Measurements from ENCODE around the gene SSPN.

The SSPN gene, protein sequence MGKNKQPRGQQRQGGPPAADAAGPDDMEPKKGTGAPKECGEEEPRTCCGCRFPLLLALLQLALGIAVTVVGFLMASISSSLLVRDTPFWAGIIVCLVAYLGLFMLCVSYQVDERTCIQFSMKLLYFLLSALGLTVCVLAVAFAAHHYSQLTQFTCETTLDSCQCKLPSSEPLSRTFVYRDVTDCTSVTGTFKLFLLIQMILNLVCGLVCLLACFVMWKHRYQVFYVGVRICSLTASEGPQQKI

GRCh38 chr12:26195250-26195640, at the start of gene SSPN:
Gene SSPN (plus strand): TSS chr12:26195573. CDS start chr12:26195673, 100 bp downstream.
- Mint-ChIP-seq H3K4me3 (peak within 1 kb of the TSS; percentile 49), H3K9me3 (no peaks in the 10 kb centered on the region), H3K4me1 (peaks cover 6% of the 10 kb centered on the region), H3K36me3 (no peaks in the 10 kb centered on the region), H3K27ac (no peak within 1 kb of the TSS), H3K27me3 (peaks cover 49% of the 10 kb centered on the region)
- DNase-seq, result peak; percentile 21
- CTCF ChIA-PET, result no interaction called here

DNA sequence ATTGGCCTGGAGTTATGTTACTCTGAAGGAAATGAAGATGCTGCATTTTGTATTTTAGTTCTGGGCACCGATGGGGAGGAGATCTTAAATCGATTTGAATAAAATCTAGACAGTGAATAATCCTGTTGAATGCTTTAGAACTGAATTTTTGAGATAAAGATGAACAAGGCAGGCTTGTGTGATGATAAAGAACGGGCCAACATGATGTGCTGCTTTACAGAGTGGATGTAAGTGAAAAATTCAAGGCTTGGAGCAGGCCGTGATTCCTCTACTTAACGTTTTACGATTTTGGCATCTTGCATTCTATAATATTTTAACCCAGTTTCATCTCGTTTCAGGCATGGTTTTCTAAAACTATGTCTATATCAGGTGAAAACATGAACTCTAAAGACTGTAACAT, 47.1 kb upstream of the SSPN start:
- Mint-ChIP-seq H3K27me3 (peaks cover 10% of the 10 kb centered on the region), H3K4me1 (no peaks in the 10 kb centered on the region), H3K36me3 (no peaks in the 10 kb centered on the region), H3K27ac (no peak overlapping the region), H3K4me3 (no peak overlapping the region), H3K9me3 (no peaks in the 10 kb centered on the region)
- no peak for DNase-seq
- CTCF ChIA-PET, result interaction anchor here (0.6 kb wide), 1 partner anchor 567 kb away, joined by 3 read pairs; no protein-coding TSS in a partner anchor

DNA sequence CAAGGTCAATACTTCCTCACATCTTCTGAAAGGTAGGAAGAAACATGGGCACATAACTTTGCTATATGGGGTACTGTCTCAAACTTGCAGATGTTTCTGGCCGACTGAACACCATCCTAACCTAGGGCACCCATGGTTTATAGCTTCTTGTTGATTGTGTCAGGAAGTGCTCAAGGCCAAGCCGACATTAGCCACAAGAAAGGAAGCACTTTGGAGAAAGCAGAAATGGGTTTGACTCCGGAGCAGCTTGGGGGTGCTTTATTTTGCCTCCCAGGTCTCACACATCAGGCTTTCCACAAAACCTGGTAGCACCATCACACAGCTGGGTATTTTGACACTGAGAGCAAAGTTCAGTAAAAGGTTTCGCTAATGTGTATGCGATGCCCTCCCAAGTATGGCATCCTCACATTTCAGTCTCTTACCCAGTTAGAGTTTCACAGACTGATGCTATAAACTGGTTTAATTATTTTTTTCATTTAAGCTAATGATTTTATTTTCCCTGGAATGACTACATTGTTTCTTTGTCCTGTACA, 45.3 kb upstream of the SSPN start:
- H3K9me3 Mint-ChIP-seq, result no peaks in the 10 kb centered on the region
- CTCF ChIA-PET, result no interaction called here
- H3K4me3 Mint-ChIP-seq, result no peak overlapping the region
- no peaks in the 10 kb centered on the region for H3K36me3 Mint-ChIP-seq
- peaks cover 10% of the 10 kb centered on the region for H3K27me3 Mint-ChIP-seq
- H3K4me1 Mint-ChIP-seq, result no peaks in the 10 kb centered on the region
- DNase-seq, result no peak
- H3K27ac Mint-ChIP-seq, result no peak overlapping the region

DNA sequence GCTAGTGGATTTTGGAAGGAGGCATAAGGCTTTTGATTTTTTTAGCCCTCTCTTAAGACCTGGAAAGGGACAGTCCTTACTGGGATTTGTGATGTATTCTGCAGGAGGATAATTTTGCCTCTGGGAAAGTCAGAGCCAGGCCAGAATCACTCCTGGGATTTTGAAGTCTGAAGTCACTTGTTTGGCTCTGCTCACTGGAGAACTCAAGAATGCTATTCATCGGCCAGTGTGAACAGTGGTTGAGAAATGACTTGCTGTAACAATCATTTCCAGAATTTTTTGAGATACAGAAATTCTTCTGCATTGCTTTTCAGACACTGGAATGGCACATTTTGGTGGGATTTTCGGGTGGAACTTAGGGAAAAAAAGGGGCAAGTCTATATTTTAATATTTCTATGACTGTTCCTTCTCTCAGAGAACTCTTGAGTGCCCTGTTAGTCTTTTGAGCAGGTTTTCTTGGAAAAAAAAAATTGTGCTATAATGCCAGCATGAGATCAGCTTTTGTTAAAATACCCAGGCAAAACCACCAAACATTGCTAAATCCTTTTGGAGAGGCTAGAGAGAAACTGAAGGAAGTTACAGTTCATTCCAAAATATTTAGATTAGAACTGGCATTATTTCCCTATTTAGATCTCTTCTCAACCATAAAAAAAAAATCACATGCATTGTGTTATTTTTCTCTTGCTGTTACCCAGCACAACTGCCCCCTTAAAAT, 44.5 kb upstream of the SSPN start:
- Mint-ChIP-seq H3K4me3 (no peak overlapping the region), H3K27ac (no peak overlapping the region), H3K36me3 (no peaks in the 10 kb centered on the region), H3K9me3 (no peaks in the 10 kb centered on the region), H3K4me1 (no peaks in the 10 kb centered on the region), H3K27me3 (peaks cover 14% of the 10 kb centered on the region)
- CTCF ChIA-PET, result interaction anchor here (0.8 kb wide), 1 partner anchor 32 kb away, joined by 3 read pairs; no protein-coding TSS in a partner anchor
- DNase-seq, result no peak

DNA sequence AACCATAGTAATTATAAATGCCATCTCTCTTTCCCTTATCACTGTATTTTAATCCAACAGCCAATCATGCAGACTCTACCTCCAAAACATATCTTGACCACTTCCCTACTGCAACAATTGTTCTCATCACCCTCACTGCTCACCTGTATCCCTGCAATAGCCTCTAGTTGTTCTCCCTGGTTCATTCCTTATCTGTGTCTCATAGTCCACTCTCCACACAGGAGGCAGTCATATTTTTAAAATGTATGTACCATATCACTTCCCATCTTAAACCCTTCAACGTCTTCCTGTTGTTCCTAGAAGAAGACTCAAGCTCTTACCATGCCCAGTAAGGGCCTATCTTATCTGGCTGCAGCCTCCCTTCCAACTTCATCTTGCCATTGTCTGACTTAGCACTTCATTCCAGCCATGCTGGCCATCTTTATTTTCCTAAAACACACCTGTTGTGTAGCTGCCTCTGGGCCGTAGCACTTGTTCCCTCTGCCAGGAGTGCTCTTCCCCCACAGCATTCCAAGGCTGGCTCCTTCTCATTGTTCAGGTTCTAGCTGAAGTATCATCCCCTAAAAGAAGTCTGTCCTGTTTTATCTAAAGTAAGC, 42.8 kb upstream of the SSPN start:
- Mint-ChIP-seq H3K9me3 (no peaks in the 10 kb centered on the region), H3K27ac (no peak overlapping the region), H3K4me3 (no peak overlapping the region), H3K27me3 (peaks cover 14% of the 10 kb centered on the region), H3K36me3 (no peaks in the 10 kb centered on the region), H3K4me1 (no peaks in the 10 kb centered on the region)
- CTCF ChIA-PET, result no interaction called here
- DNase-seq, result no peak

GRCh38 chr12:26153421-26154154, 41.8 kb upstream of the SSPN start:
- H3K4me1 Mint-ChIP-seq, result no peaks in the 10 kb centered on the region
- H3K27me3 Mint-ChIP-seq, result peaks cover 20% of the 10 kb centered on the region
- H3K4me3 Mint-ChIP-seq, result no peak overlapping the region
- no peak overlapping the region for H3K27ac Mint-ChIP-seq
- CTCF ChIA-PET, result no interaction called here
- no peaks in the 10 kb centered on the region for H3K36me3 Mint-ChIP-seq
- DNase-seq, result no peak
- H3K9me3 Mint-ChIP-seq, result no peaks in the 10 kb centered on the region

GRCh38 chr12:26156201-26156871, 39.0 kb upstream of the SSPN start:
- Mint-ChIP-seq H3K4me1 (no peaks in the 10 kb centered on the region), H3K27ac (no peak overlapping the region), H3K9me3 (no peaks in the 10 kb centered on the region), H3K4me3 (no peak overlapping the region), H3K27me3 (peaks cover 21% of the 10 kb centered on the region), H3K36me3 (no peaks in the 10 kb centered on the region)
- CTCF ChIA-PET, result no interaction called here
- no peak for DNase-seq

DNA sequence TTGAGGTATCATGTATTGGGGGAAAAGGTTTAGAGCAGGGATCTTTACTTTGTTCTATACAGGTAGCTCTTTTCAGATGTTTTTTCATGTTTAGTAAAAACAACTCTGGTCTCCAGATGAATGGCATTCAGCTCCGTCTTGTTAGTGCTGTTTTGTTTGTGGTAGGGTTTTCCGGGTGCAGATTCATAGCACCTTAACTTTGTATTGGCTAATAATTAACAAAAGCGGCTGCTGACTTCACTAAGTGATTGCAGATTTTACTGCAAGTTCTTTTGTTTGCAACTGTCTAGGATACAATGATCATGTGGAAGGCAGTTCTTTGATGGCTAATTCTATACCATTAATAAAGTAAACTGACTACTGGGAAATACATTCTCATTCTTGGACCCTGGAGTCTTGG, 38.4 kb upstream of the SSPN start:
- no peaks in the 10 kb centered on the region for H3K36me3 Mint-ChIP-seq
- H3K27me3 Mint-ChIP-seq, result peaks cover 21% of the 10 kb centered on the region
- H3K4me1 Mint-ChIP-seq, result no peaks in the 10 kb centered on the region
- no peak overlapping the region for H3K4me3 Mint-ChIP-seq
- CTCF ChIA-PET, result no interaction called here
- no peak for DNase-seq
- H3K9me3 Mint-ChIP-seq, result no peaks in the 10 kb centered on the region
- H3K27ac Mint-ChIP-seq, result no peak overlapping the region

GRCh38 chr12:26158078-26158764, 37.2 kb upstream of the SSPN start:
- Mint-ChIP-seq H3K36me3 (no peaks in the 10 kb centered on the region), H3K4me1 (no peaks in the 10 kb centered on the region), H3K27ac (no peak overlapping the region), H3K9me3 (no peaks in the 10 kb centered on the region), H3K27me3 (peaks cover 24% of the 10 kb centered on the region), H3K4me3 (no peak overlapping the region)
- DNase-seq, result no peak
- CTCF ChIA-PET, result interaction anchor here (0.7 kb wide), 1 partner anchor 720 kb away, joined by 3 read pairs; no protein-coding TSS in a partner anchor

GRCh38 chr12:26162174-26162573, 33.2 kb upstream of the SSPN start:
- CTCF ChIA-PET, result no interaction called here
- Mint-ChIP-seq H3K4me3 (no peak overlapping the region), H3K36me3 (no peaks in the 10 kb centered on the region), H3K27me3 (peaks cover 20% of the 10 kb centered on the region), H3K27ac (no peak overlapping the region), H3K4me1 (no peaks in the 10 kb centered on the region), H3K9me3 (no peaks in the 10 kb centered on the region)
- DNase-seq, result no peak

- no peak for DNase-seq
- Mint-ChIP-seq H3K36me3 (no peaks in the 10 kb centered on the region), H3K27ac (no peak overlapping the region), H3K4me3 (no peak overlapping the region), H3K27me3 (peaks cover 20% of the 10 kb centered on the region), H3K4me1 (no peaks in the 10 kb centered on the region), H3K9me3 (no peaks in the 10 kb centered on the region)
- CTCF ChIA-PET, result interaction anchor here (0.6 kb wide), 1 partner anchor 104 kb away, joined by 3 read pairs; no protein-coding TSS in a partner anchor
These were observed 32.5 kb upstream of the SSPN start for GRCh38 chr12:26162905-26163304.

GRCh38 chr12:26164118-26164517, 31.3 kb upstream of the SSPN start:
- Mint-ChIP-seq H3K27ac (no peak overlapping the region), H3K27me3 (peaks cover 8% of the 10 kb centered on the region)

DNA sequence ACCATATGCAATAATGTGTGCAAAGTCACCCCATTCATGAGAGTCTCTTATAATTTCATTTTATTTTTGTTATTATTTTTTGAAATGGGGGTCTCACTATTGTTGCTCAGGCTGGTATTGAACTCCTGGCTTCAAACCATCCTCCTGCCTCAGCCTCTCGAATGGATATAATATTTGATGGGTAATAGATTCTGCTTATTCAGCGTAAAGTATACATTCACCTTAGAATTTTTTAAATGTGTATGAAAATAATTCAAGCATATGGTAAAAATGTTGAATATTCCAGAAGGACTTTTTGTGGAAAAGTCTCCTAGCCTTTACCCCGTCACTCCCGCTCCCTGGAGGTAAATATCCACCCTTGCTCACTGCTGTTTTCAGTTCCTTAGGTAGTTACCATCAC, 23.4 kb upstream of the SSPN start:
- H3K4me3 Mint-ChIP-seq, result no peak overlapping the region
- DNase-seq, result no peak
- H3K27ac Mint-ChIP-seq, result no peak overlapping the region
- H3K9me3 Mint-ChIP-seq, result no peaks in the 10 kb centered on the region
- H3K36me3 Mint-ChIP-seq, result no peaks in the 10 kb centered on the region
- peaks cover 11% of the 10 kb centered on the region for H3K27me3 Mint-ChIP-seq
- H3K4me1 Mint-ChIP-seq, result no peaks in the 10 kb centered on the region
- CTCF ChIA-PET, result no interaction called here

More at GRCh38 chr12:26164118-26164517, 31.3 kb upstream of the SSPN start:
- H3K4me3 Mint-ChIP-seq, result no peak overlapping the region
- no peak for DNase-seq
- no peaks in the 10 kb centered on the region for H3K36me3 Mint-ChIP-seq
- no peaks in the 10 kb centered on the region for H3K4me1 Mint-ChIP-seq
- CTCF ChIA-PET, result no interaction called here
- H3K9me3 Mint-ChIP-seq, result no peaks in the 10 kb centered on the region
